ENCODE results near the gene PPP2R2C. TPM values are rescaled to one million over a fixed set of nuclear protein-coding genes. Genes with fewer than 3 reads are reported as not detected.

The PPP2R2C gene
- total and polyA plus RNA-seq, 11 donors: 0.22 to 20.0 (median 6.8) TPM

DNA sequence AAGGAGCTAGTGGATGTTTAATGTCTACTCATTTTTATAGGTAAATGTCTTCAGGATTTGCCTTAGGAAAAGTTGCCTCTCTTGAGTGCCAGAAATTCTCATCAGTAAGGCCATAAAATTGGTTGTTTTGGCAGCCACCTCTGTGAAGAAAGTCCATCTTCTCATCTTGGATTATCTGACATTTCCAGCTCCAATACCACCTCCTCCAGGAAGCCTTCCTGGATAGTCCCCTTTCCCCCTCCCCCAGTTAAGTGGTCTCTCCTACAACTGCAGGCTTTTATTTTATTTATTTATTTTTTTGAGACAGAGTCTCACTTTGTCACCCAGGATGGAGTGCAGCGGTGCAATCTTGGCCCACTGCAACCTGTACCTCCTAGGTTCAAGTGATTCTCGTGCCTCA is 87.1 kb downstream of the PPP2R2C start:
- H3K27me3 ChIP-seq: peaks cover 0 to 28% (median 8%) of the 10 kb centered on the region in 9 donors
- H3K4me3 ChIP-seq: no peak overlapping the region
- 89 to 100% (median 94%) methylated on average over 2 of the region's 2 CpGs for WGBS, 4 donors
- H3K27ac ChIP-seq: no peak overlapping the region
- intact Hi-C loops (cut with DNase I): no loop called here
- no peak for ATAC-seq
- H3K4me1 ChIP-seq: peaks cover 0 to 4% (median 0%) of the 10 kb centered on the region in 12 donors
- H3K36me3 ChIP-seq: no peaks in the 10 kb centered on the region
- H3K9me3 ChIP-seq: no peaks in the 10 kb centered on the region
- TF ChIP-seq, protein P1, sequence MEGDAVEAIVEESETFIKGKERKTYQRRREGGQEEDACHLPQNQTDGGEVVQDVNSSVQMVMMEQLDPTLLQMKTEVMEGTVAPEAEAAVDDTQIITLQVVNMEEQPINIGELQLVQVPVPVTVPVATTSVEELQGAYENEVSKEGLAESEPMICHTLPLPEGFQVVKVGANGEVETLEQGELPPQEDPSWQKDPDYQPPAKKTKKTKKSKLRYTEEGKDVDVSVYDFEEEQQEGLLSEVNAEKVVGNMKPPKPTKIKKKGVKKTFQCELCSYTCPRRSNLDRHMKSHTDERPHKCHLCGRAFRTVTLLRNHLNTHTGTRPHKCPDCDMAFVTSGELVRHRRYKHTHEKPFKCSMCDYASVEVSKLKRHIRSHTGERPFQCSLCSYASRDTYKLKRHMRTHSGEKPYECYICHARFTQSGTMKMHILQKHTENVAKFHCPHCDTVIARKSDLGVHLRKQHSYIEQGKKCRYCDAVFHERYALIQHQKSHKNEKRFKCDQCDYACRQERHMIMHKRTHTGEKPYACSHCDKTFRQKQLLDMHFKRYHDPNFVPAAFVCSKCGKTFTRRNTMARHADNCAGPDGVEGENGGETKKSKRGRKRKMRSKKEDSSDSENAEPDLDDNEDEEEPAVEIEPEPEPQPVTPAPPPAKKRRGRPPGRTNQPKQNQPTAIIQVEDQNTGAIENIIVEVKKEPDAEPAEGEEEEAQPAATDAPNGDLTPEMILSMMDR (IDR thresholded peaks at IDR 0.05): no peak
- no peak for TF ChIP-seq POLR2A (IDR thresholded peaks at IDR 0.05)
- no peak for DNase-seq

DNA sequence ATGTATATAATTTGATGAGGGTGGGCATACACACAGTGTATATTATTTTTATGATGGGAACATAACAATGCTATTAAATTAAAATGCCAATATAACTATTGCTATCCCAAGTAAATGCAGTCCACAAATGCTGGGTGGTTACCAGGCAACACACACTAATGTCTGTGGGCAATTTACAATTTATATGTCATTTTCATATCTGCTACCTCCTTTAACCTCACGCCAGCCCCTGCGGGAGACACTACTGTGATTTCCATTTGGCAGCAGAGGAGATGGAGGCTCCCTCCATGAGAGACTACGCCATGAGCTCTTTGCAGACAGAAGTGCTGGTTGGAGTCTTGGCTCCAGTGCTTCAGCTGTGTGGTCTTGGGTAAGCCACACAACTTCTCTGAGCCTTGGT is 87.9 kb downstream of the PPP2R2C start:
- ATAC-seq: no peak
- intact Hi-C loops (cut with DNase I): no loop called here
- H3K27ac ChIP-seq: no peak overlapping the region
- DNase-seq: no peak
- 83 to 95% (median 89%) methylated on average over 3 of the region's 3 CpGs for WGBS, 4 donors
- no peaks in the 10 kb centered on the region for H3K4me1 ChIP-seq
- H3K36me3 ChIP-seq: no peaks in the 10 kb centered on the region
- no peaks in the 10 kb centered on the region for H3K9me3 ChIP-seq
- TF ChIP-seq, protein P1 (IDR thresholded peaks at IDR 0.05): no peak
- no peak for TF ChIP-seq POLR2A (IDR thresholded peaks at IDR 0.05)
- H3K27me3 ChIP-seq: peaks cover 0 to 25% (median 9%) of the 10 kb centered on the region in 9 donors
- no peak overlapping the region for H3K4me3 ChIP-seq

DNA sequence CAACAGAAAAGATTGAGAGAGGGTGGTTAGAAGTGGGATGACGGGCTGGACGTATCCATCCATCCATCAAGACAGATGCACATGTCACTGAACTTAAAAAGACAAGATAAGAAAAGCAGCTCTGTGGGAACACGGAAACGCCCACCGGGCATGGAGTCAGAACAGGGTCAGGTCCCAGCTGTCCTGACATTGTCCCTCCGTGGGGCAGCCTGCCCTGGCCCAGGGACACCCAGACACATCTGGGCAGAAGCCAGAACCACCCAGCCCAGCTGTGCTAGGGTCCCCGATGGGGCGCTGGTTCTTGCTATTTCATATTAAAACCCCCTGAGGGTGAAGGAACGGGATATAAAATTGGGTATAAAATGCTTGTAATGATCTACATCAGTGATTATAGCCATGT is 88.5 kb downstream of the PPP2R2C start:
- TF ChIP-seq, protein P1 (IDR thresholded peaks at IDR 0.05): no peak
- no peak for TF ChIP-seq POLR2A (IDR thresholded peaks at IDR 0.05)
- peaks cover 0 to 27% (median 9%) of the 10 kb centered on the region in 9 donors for H3K27me3 ChIP-seq
- WGBS, 4 donors: 66 to 76% (median 74%) methylated on average over 9 of the region's 9 CpGs
- H3K4me3 ChIP-seq: no peak overlapping the region
- H3K4me1 ChIP-seq: no peaks in the 10 kb centered on the region
- H3K27ac ChIP-seq: no peak overlapping the region
- no peaks in the 10 kb centered on the region for H3K9me3 ChIP-seq
- no peaks in the 10 kb centered on the region for H3K36me3 ChIP-seq
- ATAC-seq (no peak), DNase-seq (no peak)
- intact Hi-C loops (cut with DNase I): no loop called here

- Histone ChIP-seq H3K36me3 (no peaks in the 10 kb centered on the region), H3K27ac (no peak overlapping the region), H3K9me3 (no peaks in the 10 kb centered on the region), H3K27me3 (peaks cover 0 to 27% (median 9%) of the 10 kb centered on the region in 9 donors), H3K4me1 (no peaks in the 10 kb centered on the region), H3K4me3 (no peak overlapping the region)
- ATAC-seq (no peak), DNase-seq (peak in 1 of 5 donors; percentile 23)
- TF ChIP-seq POLR2A (IDR thresholded peaks at IDR 0.05): no peak
- TF ChIP-seq, protein P1 (IDR thresholded peaks at IDR 0.05): no peak
- intact Hi-C loops (cut with DNase I): no loop called here
- WGBS, 4 donors: 73 to 81% (median 78%) methylated on average over 3 to 10 of the region's 10 CpGs
These were observed 89.4 kb downstream of the PPP2R2C start for GRCh38 chr4:6383009-6383404.

All from heart left ventricle (tissue), 16 donors.